Omental fat pad (tissue), 4 donors: ENCODE measurements around the gene TCTN3. TPM values are rescaled to one million over a fixed set of nuclear protein-coding genes. Genes with fewer than 3 reads are reported as not detected.

Source experiments
- ATAC-seq: fragments of 150-250 bp; one replicate; pipeline ENCODE4 v1.9.1; 2016; ENCODE audit warnings: mild to moderate bottlenecking, moderate library complexity; ENCODE audit not compliant: low FRiP score
- DNase-seq: peaks from one replicate; pipeline ENCODE4 v3.0.0-alpha.2; 2019; ENCODE audit warnings: low spot score
- total RNA-seq, 4 donors: library from RNA; depleted of rRNA; stranded (reverse); fragments of >200 nt; gene quantifications; one replicate each; pipeline ENCODE4 v1.1.0, GENCODE V29; 2016
- TF ChIP-seq, protein P1 (sequence below), 3 donors: fragments of 450-650 bp; IDR thresholded peaks; one replicate each; pipeline ENCODE4 v1.5.1; 2016 to 2017; ENCODE audit warnings: antibody characterized with exemption in 3 of 3, mild to moderate bottlenecking in 3 of 3, moderate library complexity in 2 of 3

Gene TCTN3
- total RNA-seq, 4 donors from 2014 or later = 24.1 to 27.1 (median 24.7) TPM

DNA sequence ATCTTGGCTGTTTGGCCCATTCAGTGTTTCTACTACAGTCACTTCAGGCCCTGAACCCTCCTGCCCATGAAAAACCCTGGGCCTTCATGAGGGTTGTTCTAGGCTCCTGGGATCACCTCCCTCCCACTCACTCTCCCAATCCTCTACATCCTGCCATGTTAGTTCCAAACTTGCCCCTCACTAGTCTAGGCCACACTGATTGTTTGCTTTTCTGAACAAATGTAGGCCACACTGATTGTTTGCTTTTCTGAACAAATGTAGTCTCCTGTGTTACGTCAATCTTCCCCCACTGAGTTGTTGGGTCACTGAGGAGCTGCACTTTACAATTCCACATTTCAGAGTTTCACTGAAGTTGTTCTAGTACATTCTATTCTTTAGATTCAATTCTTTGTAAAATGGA, 31.9 kb downstream of the TCTN3 start:
- TF ChIP-seq, protein P1, sequence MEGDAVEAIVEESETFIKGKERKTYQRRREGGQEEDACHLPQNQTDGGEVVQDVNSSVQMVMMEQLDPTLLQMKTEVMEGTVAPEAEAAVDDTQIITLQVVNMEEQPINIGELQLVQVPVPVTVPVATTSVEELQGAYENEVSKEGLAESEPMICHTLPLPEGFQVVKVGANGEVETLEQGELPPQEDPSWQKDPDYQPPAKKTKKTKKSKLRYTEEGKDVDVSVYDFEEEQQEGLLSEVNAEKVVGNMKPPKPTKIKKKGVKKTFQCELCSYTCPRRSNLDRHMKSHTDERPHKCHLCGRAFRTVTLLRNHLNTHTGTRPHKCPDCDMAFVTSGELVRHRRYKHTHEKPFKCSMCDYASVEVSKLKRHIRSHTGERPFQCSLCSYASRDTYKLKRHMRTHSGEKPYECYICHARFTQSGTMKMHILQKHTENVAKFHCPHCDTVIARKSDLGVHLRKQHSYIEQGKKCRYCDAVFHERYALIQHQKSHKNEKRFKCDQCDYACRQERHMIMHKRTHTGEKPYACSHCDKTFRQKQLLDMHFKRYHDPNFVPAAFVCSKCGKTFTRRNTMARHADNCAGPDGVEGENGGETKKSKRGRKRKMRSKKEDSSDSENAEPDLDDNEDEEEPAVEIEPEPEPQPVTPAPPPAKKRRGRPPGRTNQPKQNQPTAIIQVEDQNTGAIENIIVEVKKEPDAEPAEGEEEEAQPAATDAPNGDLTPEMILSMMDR (IDR thresholded peaks at IDR 0.05) = no peak
- DNase-seq (no peak), ATAC-seq (no peak)

DNA sequence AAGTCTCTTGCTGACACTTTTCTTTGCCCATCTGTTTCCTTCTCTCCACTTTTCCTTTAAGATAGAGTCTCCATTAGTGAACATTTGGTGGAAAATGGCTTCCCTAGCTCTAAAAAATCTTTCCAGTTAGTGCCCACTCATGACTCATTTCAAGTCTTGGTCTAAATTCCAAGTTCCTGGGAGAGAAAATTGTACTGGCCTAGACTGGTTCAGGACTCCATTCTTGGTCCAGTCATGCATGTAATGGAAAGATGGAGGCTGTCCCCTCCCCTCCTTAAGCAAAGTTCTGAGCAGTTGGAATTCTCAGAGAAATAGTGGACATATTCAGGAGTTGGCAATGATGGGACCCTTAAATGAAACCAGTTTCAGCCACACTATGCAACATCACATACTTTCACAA, 33.4 kb downstream of the TCTN3 start:
- no peak for DNase-seq
- TF ChIP-seq, protein P1 (IDR thresholded peaks at IDR 0.05) = no peak
- no peak for ATAC-seq

DNA sequence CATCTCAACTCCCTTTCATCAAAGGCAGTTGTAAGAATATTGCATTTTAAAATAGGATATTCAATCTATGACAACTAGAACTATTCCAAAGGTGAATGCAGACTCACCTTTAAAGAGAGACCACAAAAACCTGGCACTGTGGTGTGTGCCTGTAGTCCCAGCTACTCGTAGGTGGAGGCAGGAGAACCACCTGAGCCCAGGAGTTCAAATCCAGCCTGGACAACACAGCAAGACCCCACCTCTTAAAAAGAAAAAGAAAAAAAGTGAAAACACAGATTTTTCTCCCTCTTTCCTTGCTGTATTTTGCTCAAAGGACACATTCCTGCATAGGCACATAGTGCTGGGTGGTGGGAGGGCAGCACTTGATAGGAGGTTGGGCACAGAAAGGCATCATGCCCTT, 36.5 kb downstream of the TCTN3 start:
- DNase-seq (no peak), ATAC-seq (no peak)
- TF ChIP-seq, protein P1 (IDR thresholded peaks at IDR 0.05) = no peak

DNA sequence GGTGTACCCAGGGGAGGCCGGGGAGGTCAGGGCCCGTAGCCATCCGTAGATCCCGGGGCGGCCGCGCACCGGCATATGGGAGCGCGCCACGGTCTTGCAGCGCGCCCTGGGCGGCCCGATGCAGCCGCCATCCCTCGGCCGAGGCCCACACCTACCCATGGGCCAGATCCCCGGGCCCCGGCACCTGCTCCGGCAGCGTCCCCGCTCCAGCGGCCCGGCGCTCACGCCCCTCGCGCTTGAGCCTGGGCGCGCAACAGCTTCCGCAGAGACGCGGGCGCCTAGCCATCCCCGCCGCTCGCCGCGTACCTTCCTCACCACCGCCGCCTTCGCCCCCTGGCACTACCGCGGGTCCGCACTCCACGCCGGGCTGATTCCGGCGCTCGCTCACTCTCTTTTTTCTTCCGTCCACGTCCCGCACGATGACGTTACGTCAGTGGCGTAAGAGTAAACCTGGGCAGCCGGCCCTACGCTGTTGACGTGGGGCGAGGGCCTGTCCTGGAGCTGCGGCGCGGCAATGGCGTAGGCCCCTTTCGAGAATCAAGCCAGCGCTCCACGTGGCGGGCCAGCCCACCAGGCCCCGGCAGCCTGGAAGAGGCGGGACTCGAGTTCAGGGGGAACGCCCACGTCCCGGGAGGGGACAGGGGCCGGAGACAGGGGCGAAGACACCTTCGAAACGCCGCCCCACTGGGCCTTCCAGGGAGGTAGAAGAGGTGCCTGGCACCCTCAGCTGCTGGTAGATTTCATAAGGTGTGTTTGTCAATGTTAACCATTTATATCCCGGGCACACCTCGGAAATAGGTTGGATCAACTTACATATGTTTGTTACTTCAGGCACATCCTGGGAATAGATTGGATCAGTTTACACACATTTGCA, 37.2 kb downstream of the TCTN3 start, which contains the start of gene ALDH18A1:
TSS of gene ALDH18A1 (minus strand) at position 421 of the 874 bp plus-strand sequence. CDS start 3,334 bp downstream, outside the sequence.
- peak; percentile 66 for DNase-seq
- TF ChIP-seq, protein P1 (IDR thresholded peaks at IDR 0.05) = no peak
- ATAC-seq = peak; percentile 97

DNA sequence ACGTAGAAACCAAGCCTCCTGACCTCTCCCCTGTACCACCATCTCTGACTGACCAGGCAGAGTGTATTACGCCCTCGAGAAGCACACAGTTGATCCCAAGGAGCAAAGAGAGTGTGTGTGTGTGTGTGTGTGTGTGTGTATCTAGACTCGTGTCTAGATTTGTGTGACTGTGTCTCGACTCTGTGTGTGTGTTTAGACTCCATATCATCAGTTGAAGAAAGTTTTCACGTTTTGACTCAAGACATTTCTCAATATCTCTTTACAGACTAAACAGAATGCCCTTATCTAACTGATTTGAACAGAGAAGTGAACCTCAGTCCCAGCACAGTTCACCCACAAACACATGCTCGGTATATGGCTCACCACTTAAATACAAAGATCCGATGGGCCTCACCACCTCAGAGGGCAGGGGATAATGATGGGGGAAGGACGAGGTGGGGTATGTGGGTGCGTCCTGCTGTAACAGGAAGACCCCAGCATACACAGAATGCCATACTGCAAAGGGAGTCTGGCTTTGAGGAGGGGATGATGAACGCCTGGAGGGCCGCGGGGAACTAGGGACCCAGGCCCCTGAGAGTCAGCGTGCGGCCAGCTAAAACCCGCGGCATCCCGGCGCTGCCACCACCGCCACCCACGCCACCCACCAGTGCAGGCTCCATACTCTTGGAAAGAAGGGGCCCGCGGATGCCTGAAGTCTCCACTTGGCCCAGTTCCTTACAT, 38.0 kb downstream of the TCTN3 start:
- peak; percentile 48 for ATAC-seq
- TF ChIP-seq, protein P1 (IDR thresholded peaks at IDR 0.05) = no peak
- no peak for DNase-seq

DNA sequence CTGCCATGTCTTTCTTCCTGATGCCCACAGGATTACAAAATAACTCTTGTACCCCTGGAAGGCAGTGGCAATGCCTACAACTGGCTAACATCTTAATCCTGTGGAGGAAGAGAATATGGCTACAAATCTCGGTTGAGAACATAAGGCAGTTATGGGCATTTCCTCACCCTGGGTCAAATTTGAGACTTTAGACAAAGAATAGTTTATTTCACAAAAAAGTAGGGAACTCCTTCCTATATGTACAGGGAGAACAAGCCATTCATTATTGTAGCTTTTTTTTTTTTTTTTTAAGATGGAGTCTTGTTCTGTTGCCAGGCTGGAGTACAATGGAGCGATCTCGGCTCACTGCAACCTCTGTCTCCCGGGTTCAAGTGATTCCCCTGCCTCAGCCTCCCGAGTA, 39.8 kb downstream of the TCTN3 start:
- TF ChIP-seq, protein P1 (IDR thresholded peaks at IDR 0.05) = no peak
- ATAC-seq (no peak), DNase-seq (no peak)
